Endothelial cell of umbilical vein (primary cell): ENCODE results near the gene TBC1D19. TPM values are rescaled to one million over a fixed set of nuclear protein-coding genes. Genes with fewer than 3 reads are reported as not detected.

ENCODE experiments used
- BruUV-seq: library from RNA; stranded (reverse); fragments of 400-500 nt; replicated peaks from 2 replicates; lab custom pipeline; 2021; lab: Mats Ljungman, UMichigan
- CTCF ChIA-PET: fragments of 300-600, 350-600 bp; sonication (Branson Sonifier 250); formaldehyde crosslinking; loops from one replicate; lab custom pipeline; 2021; ENCODE audit warnings: antibody characterized with exemption, inconsistent platforms; lab: Charles Lee
- POLR2A ChIA-PET: fragments of 300-600, 350-600 bp; sonication (Branson Sonifier 250); formaldehyde crosslinking; loops from one replicate; lab custom pipeline; 2021; ENCODE audit warnings: antibody characterized with exemption, inconsistent platforms; lab: Charles Lee
- DNase-seq: peaks from one replicate; pipeline ENCODE4 v3.0.0-alpha.2; 2011; ENCODE audit warnings: low read depth, low spot score
- FAIRE-seq: peaks from 2 replicates; lab custom pipeline; 2011; peaks lifted over from hg19 to GRCh38; lab: Jason Lieb, UNC
- H2AFZ ChIP-seq: 2 replicates; pipeline ENCODE4 v1.6.0; 2012; ENCODE audit warnings: low read depth, low read length, control low read depth, inconsistent platforms
- H3K27ac ChIP-seq: 2 replicates; pipeline ENCODE4 v1.5.1; 2011; ENCODE audit warnings: low read depth, mild to moderate bottlenecking, control low read depth, low read length, moderate library complexity; ENCODE audit not compliant: insufficient read depth
- H3K27me3 ChIP-seq, 2 experiments: 2 replicates each; pipeline versions ENCODE4 v1.6.0 to v1.6.1; 2011; ENCODE audit warnings: low read length in 2 of 2, mixed read lengths in 1 of 2; ENCODE audit not compliant: control insufficient read depth in 2 of 2, insufficient read depth in 2 of 2
- H3K36me3 ChIP-seq, 2 experiments: 2 replicates in 1 of 2; 3 replicates in 1 of 2; pipeline ENCODE4 v1.5.1; 2011; ENCODE audit warnings: low read length in 2 of 2, mild to moderate bottlenecking in 1 of 2, moderate library complexity in 1 of 2; ENCODE audit not compliant: control insufficient read depth in 2 of 2, insufficient read depth in 2 of 2; ENCODE audit errors: extremely low read depth in 1 of 2
- H3K4me1 ChIP-seq: 3 replicates; pipeline ENCODE4 v1.5.1; 2011; ENCODE audit warnings: mild to moderate bottlenecking, low read length; ENCODE audit not compliant: control insufficient read depth, insufficient read depth; ENCODE audit errors: extremely low read depth
- H3K4me2 ChIP-seq: 2 replicates; pipeline ENCODE4 v1.6.1; 2011; ENCODE audit warnings: low read length, control low read depth, mixed read lengths; ENCODE audit not compliant: insufficient read depth
- H3K4me3 ChIP-seq, 3 experiments: fragments of 200-600 bp in 1 of 3; sonication (generic), shearing (Covaris generic) in 1 of 3; replicated peaks in 1 of 3; 2 replicates each; pipeline ENCODE4 v1.5.1; 2011 to 2016; ENCODE audit warnings: control low read depth in 3 of 3, low read length in 3 of 3, mild to moderate bottlenecking in 2 of 3, inconsistent platforms in 1 of 3, low read depth in 1 of 3, moderate library complexity in 1 of 3; ENCODE audit not compliant: insufficient read depth in 1 of 3
- H3K79me2 ChIP-seq: 2 replicates; pipeline ENCODE4 v1.6.0; 2012; ENCODE audit warnings: low read length, inconsistent platforms; ENCODE audit not compliant: control insufficient read depth, insufficient read depth
- H3K9ac ChIP-seq: replicated peaks from 2 replicates; pipeline ENCODE3; 2011; ENCODE audit warnings: low read length, control low read depth; ENCODE audit not compliant: insufficient read depth; ENCODE audit errors: extremely low read depth
- H3K9me1 ChIP-seq: replicated peaks from 3 replicates; pipeline ENCODE4 v1.6.0; 2011; ENCODE audit warnings: mild to moderate bottlenecking, low read length; ENCODE audit not compliant: control insufficient read depth, insufficient read depth; ENCODE audit errors: extremely low read depth
- H3K9me3 ChIP-seq: replicated peaks from 2 replicates; pipeline ENCODE4 v1.5.1; 2012; ENCODE audit warnings: low read length, inconsistent platforms; ENCODE audit not compliant: control insufficient read depth, insufficient read depth
- H4K20me1 ChIP-seq: replicated peaks from 2 replicates; pipeline ENCODE3; 2011; ENCODE audit warnings: mild to moderate bottlenecking, low read length; ENCODE audit not compliant: control insufficient read depth, insufficient read depth; ENCODE audit errors: extremely low read depth
- EZH2 ChIP-seq: IDR thresholded peaks from 2 replicates; pipeline ENCODE4 v1.6.1; 2012; ENCODE audit warnings: borderline replicate concordance, low read depth, mild to moderate bottlenecking, moderate library complexity, low read length, inconsistent platforms; ENCODE audit not compliant: severe bottlenecking
- FOS ChIP-seq: IDR thresholded peaks from 2 replicates; pipeline ENCODE4 v1.6.1; 2011; ENCODE audit warnings: mild to moderate bottlenecking, low read length, moderate library complexity, borderline replicate concordance; ENCODE audit not compliant: insufficient read depth
- JUN ChIP-seq: IDR thresholded peaks from 2 replicates; pipeline ENCODE4 v1.6.1; 2011; ENCODE audit warnings: borderline replicate concordance, low read depth; ENCODE audit not compliant: insufficient read length, insufficient read depth
- MYC ChIP-seq: IDR thresholded peaks from one replicate; pipeline ENCODE4 v1.6.1; 2011; ENCODE audit warnings: mild to moderate bottlenecking, low read depth, low read length
- POLR2A ChIP-seq: IDR thresholded peaks from 2 replicates; pipeline ENCODE4 v1.6.1; 2012; ENCODE audit warnings: low read depth, mild to moderate bottlenecking, control low read depth, low read length
- POLR2AphosphoS5 ChIP-seq: IDR thresholded peaks from 2 replicates; pipeline ENCODE4 v1.6.1; 2012; ENCODE audit warnings: low read depth, mild to moderate bottlenecking, control low read depth, low read length, moderate library complexity; ENCODE audit not compliant: insufficient read depth
- dilution Hi-C: fragments of 300-500 bp; cut with MboI; formaldehyde crosslinking; loops from one replicate; pipeline ENCODE4 v1.15.0; 2019; ENCODE audit warnings: low sequenced_read_pairs; ENCODE audit not compliant: extremely low pct_ligation_motif_present
- intact Hi-C: fragments of 100-400 bp; cut with micrococcal nuclease; formaldehyde crosslinking; loops from one replicate; pipeline ENCODE4 v1.10.0; 2022
- polyA plus RNA-seq, 4 experiments: library from polyadenylated mRNA; depleted of rRNA in 3 of 4; stranded (reverse) in 3 of 4; unstranded in 1 of 4; fragments of >200 nt; gene quantifications; 2 replicates each; pipeline versions ENCODE4 v1.2.1 to v1.2.3, GENCODE V29; 2011 to 2012; ENCODE audit warnings: missing spikeins in 1 of 4
- total RNA-seq: library from RNA; stranded (reverse); gene quantifications from 2 replicates; pipeline ENCODE4 v1.2.3, GENCODE V29; 2021
- TF ChIP-seq, protein P1 (sequence below), 2 donors: IDR thresholded peaks; 1 replicate in 1 of 2; 2 replicates in 1 of 2; pipeline ENCODE4 v1.5.1; 2011; ENCODE audit warnings: low read length in 2 of 2, mild to moderate bottlenecking in 2 of 2, moderate library complexity in 2 of 2, control low read depth in 1 of 2, inconsistent platforms in 1 of 2, low read depth in 1 of 2; ENCODE audit not compliant: insufficient read depth in 1 of 2; ENCODE audit errors: extremely low read depth in 1 of 2
- TF ChIP-seq, protein P2 (sequence below): IDR thresholded peaks from 2 replicates; pipeline ENCODE4 v1.6.1; 2011; ENCODE audit not compliant: insufficient read depth, insufficient read length

The TBC1D19 gene
- total and polyA plus RNA-seq, 2 donors (not counting 3 experiments of a cell fraction or from before 2014, with no cell fraction given) = 4.4 to 5.9 TPM

DNA sequence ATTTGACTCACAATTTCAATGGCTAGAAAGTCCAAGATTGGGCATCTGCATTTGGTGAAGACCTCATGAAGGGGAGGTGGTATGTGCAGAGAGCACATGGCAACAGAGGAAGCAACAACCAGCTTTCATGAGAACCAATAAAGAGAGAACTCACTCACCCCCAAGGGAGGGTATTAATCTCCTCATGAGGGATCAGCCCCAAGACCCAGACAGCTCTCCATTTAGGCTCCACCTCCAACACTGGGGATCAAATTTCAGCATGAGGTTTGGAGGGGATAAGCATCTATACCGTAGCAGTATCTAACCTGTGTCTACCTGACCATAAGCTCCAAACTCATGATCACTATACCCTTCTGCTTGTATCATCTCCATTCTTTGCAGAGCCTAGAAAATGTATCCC is 9.3 kb upstream of the TBC1D19 start:
- ChIA-PET POLR2A (no interaction called here), CTCF (no interaction called here)
- Histone ChIP-seq H3K27ac (no peak overlapping the region), H2AFZ (no peak overlapping the region), H3K9me1 (no peaks in the 10 kb centered on the region), H3K79me2 (no peaks in the 10 kb centered on the region), H3K36me3 (no peaks in the 10 kb centered on the region), H3K27me3 (peaks cover 20 to 45% of the 10 kb centered on the region in 2 experiments), H4K20me1 (no peaks in the 10 kb centered on the region), H3K4me3 (no peak overlapping the region), H3K4me1 (no peaks in the 10 kb centered on the region), H3K9me3 (no peaks in the 10 kb centered on the region), H3K9ac (no peak overlapping the region), H3K4me2 (no peak overlapping the region)
- intact Hi-C loops (no loop called here), dilution Hi-C loops (no loop called here)
- FAIRE-seq = no peak
- no TSS peak for BruUV-seq
- no peak for DNase-seq
- TF ChIP-seq MYC (no peak), EZH2 (no peak), POLR2A (no peak), FOS (no peak)
- TF ChIP-seq, protein P1, sequence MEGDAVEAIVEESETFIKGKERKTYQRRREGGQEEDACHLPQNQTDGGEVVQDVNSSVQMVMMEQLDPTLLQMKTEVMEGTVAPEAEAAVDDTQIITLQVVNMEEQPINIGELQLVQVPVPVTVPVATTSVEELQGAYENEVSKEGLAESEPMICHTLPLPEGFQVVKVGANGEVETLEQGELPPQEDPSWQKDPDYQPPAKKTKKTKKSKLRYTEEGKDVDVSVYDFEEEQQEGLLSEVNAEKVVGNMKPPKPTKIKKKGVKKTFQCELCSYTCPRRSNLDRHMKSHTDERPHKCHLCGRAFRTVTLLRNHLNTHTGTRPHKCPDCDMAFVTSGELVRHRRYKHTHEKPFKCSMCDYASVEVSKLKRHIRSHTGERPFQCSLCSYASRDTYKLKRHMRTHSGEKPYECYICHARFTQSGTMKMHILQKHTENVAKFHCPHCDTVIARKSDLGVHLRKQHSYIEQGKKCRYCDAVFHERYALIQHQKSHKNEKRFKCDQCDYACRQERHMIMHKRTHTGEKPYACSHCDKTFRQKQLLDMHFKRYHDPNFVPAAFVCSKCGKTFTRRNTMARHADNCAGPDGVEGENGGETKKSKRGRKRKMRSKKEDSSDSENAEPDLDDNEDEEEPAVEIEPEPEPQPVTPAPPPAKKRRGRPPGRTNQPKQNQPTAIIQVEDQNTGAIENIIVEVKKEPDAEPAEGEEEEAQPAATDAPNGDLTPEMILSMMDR (IDR thresholded peaks at IDR 0.05; ENCODE audit: extremely low read depth in 1 of 2, insufficient read depth in 1 of 2, low read depth in 1 of 2, low read length in 2 of 2) = no peak

- Histone ChIP-seq H3K9me1 (no peaks in the 10 kb centered on the region), H3K36me3 (no peaks in the 10 kb centered on the region), H3K9ac (no peak overlapping the region), H3K9me3 (no peaks in the 10 kb centered on the region), H3K79me2 (no peaks in the 10 kb centered on the region), H3K4me1 (no peaks in the 10 kb centered on the region), H3K4me2 (no peak overlapping the region), H3K27ac (no peak overlapping the region), H3K27me3 (peaks cover 21 to 52% of the 10 kb centered on the region in 2 experiments), H4K20me1 (no peaks in the 10 kb centered on the region), H2AFZ (no peak overlapping the region), H3K4me3 (no peak overlapping the region)
- no TSS peak for BruUV-seq
- no peak for FAIRE-seq
- dilution Hi-C loops (no loop called here), intact Hi-C loops (no loop called here)
- POLR2A ChIA-PET = no interaction called here
- DNase-seq = no peak
- TF ChIP-seq EZH2 (no peak), POLR2AphosphoS5 (no peak), JUN (no peak), FOS (no peak)
- TF ChIP-seq, protein P2, sequence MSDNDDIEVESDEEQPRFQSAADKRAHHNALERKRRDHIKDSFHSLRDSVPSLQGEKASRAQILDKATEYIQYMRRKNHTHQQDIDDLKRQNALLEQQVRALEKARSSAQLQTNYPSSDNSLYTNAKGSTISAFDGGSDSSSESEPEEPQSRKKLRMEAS = no peak
- TF ChIP-seq, protein P1 (IDR thresholded peaks at IDR 0.05; ENCODE audit: extremely low read depth in 1 of 2, insufficient read depth in 1 of 2, low read depth in 1 of 2, low read length in 2 of 2) = no peak
- CTCF ChIA-PET = no interaction called here
Observed at GRCh38 chr4:26576231-26576739, 7.6 kb upstream of the TBC1D19 start.
